Heart left ventricle (tissue), 13 donors: ENCODE measurements around the gene KLHL18.

Experiments used
- POLR2A ChIP-seq, 2 donors: fragments of 450-650 bp; IDR thresholded peaks; one replicate each; pipeline ENCODE4 v1.6.1; 2017; ENCODE audit warnings: antibody characterized with exemption in 2 of 2, mild to moderate bottlenecking in 2 of 2, moderate library complexity in 2 of 2
- TF ChIP-seq, protein P1 (sequence below), 12 donors: fragments of 200-600 bp; sonication (generic) in 4 of 12; IDR thresholded peaks; one replicate each; pipeline versions ENCODE4 v1.5.0 to v1.8.0; 2018 to 2022; ENCODE audit warnings: antibody characterized with exemption in 12 of 12, mild to moderate bottlenecking in 5 of 12
- donor health status: ischemic (EF 13 %, LVEDD 7.1; RV severe dilation, severe dysfunction).
- donor health status: DM: no; HTN: yes; CAD: no.
- donor health status: DM: no; HTN: no; CAD: no.
- donor health status: ischemic (EF 25% LVEDD 6.9; RV normal size, moderate dysfunction).
- donor health status: ischemic (EF 25% LVEDD 5.7; RV mildly dilated, moderate dysfunction).
- donor health status: ischemic (EF 35%, LVEDD 5.7; RV mildly dilated, moderate dysfunction).
- donor health status: nonischemic (EF 11% LVEDD 7.7; RV severe dilation, severe dysfunction).
- donor health status: DM: yes; HTN: yes; CAD: no.
- donor health status: PGD.
- donor health status: ischemic (EF 29% LVEDD 5.4; RV normal size, mild dysfunction).
- donor health status: nonischemic (EF 23%, LVEDD 6.1; RV moderate dilation, normal function).

DNA sequence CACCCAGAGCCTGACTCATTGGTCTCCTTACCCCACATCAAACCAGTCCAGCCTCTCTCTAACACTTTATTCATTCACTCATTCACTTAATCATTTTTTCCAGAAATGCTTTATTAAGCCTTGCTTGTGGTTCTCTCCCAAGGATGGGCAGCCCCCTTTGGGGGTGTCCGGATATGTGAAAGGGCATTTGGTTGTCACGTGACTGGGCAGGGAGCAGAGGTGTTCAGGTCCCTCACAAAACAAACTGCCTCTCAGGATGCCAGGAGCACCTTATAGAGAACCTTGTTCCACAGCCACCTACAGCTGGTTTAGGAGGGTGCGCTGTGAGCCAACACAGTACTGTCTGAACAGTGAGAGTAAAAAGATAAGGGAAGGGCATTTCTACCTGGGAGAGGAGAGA, 72.3 kb downstream of the KLHL18 start:
- TF ChIP-seq, protein P1, sequence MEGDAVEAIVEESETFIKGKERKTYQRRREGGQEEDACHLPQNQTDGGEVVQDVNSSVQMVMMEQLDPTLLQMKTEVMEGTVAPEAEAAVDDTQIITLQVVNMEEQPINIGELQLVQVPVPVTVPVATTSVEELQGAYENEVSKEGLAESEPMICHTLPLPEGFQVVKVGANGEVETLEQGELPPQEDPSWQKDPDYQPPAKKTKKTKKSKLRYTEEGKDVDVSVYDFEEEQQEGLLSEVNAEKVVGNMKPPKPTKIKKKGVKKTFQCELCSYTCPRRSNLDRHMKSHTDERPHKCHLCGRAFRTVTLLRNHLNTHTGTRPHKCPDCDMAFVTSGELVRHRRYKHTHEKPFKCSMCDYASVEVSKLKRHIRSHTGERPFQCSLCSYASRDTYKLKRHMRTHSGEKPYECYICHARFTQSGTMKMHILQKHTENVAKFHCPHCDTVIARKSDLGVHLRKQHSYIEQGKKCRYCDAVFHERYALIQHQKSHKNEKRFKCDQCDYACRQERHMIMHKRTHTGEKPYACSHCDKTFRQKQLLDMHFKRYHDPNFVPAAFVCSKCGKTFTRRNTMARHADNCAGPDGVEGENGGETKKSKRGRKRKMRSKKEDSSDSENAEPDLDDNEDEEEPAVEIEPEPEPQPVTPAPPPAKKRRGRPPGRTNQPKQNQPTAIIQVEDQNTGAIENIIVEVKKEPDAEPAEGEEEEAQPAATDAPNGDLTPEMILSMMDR (IDR thresholded peaks at IDR 0.05), result no peak
- no peak for TF ChIP-seq POLR2A (IDR thresholded peaks at IDR 0.05)
